GM12891 (cell line): ENCODE data around the gene TSHZ3.

ENCODE experiments used
- POLR2A ChIP-seq: IDR thresholded peaks from 2 replicates; pipeline ENCODE4 v1.6.1; 2011; ENCODE audit warnings: low read depth, low read length, control low read depth
- POLR2AphosphoS5 ChIP-seq: IDR thresholded peaks from 2 replicates; pipeline ENCODE4 v1.6.1; 2011; ENCODE audit warnings: low read depth, low read length, control low read depth

DNA sequence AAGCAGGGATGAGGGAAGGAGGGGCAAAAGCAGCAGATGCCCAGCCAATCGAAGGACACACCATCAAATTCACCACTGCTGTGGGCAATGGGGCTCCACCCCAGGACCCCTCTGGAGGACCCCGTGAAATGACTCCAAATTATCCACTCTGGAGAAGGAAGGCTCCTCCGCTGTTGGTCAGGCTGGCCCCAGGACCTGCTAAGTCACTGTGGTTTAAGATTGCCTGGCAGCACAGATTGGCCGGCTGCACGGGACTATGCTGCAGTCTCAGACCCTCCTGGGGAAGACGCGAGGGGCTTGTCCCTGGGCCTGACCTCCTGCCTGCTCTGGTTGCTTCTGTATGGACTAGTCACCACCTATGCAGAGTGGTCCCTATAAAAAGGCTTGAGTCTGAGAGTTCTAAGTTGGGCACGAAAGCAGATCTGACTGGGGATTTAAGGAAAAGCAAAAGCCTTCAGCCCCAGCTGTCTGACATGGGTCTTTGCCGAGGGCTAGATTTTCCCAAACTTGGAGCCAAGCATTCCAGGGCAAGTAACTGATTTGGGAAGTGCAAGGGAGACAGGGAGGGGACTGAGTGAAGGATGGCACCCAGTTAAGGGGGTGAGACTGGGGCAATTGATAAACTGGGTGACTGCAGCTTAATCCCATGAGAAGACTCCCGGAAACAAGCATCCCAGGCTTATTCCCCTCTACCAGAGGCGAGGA, 91.7 kb downstream of the TSHZ3 start:
- TF ChIP-seq POLR2AphosphoS5: no peak
- TF ChIP-seq POLR2A: no peak
